ENCODE results near the gene ERAP2.
A peak's percentile ranks its signal among the peaks of the same experiment; 100 is the strongest.

Gene ERAP2

DNA sequence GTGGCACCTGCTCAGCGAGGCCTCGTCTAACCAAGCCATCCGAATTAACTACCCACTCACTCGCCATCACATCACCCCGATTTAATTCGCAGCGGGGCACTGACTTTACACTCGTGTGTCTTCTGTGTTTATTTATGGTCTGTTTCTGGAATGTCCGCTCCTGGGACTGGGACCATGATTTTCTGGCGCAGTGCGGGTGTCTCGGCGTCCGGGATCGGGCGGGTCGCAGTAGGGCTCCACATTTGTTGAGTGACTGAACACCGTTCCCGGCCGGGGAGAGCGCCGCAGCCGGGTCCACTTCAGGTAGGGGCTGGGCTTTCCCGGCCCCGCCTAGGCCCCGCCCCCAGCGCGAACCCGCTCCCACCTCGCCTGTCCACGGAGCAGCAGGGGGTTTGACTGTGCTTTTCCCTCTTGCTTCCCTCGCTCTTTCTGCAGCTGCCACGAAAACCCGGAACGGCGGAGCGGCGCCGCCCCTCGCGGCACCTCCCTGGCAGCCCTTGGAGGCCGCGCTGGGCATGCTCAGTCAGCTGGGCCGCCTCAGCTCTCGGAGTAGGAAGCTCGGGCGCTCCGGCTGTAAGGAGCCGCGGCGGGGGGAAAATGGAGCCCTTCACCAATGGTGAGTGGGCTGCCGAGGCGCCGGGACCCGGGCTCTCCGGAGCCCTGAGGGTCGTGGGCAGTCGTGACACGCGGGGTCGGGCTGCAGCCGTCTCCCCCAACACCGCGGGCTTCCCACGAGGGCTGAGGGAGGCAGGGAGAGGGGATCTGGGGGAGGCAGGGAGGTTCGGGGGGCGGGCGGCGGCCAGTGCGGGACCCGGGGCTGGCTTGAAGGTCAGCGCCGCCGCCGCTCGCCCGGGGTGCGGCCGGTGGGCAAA lies 59.5 kb downstream of the ERAP2 start, which contains the start of gene LNPEP:
TSS of gene LNPEP (plus strand) at position 522 of the 872 bp plus-strand sequence. CDS start at position 598, 76 bp downstream.
- peak; percentile 98 for DNase-seq (ENCODE audit: low read depth)
- peak within 1 kb of the TSS; percentile 82 for H3K4me3 ChIP-seq (replicated peaks; ENCODE audit: low read depth, low read length)
- TF ChIP-seq CTCF (IDR thresholded peaks at IDR 0.05; ENCODE audit: low read length, missing control alignments) = no peak

- no peak for DNase-seq (ENCODE audit: low read depth)
- no peak for TF ChIP-seq CTCF (IDR thresholded peaks at IDR 0.05; ENCODE audit: low read length, missing control alignments)
- H3K4me3 ChIP-seq (replicated peaks; ENCODE audit: low read depth, low read length) = peak overlapping the region; percentile 82
Measured at GRCh38 chr5:96936431-96937320, 60.4 kb downstream of the ERAP2 start.

DNA sequence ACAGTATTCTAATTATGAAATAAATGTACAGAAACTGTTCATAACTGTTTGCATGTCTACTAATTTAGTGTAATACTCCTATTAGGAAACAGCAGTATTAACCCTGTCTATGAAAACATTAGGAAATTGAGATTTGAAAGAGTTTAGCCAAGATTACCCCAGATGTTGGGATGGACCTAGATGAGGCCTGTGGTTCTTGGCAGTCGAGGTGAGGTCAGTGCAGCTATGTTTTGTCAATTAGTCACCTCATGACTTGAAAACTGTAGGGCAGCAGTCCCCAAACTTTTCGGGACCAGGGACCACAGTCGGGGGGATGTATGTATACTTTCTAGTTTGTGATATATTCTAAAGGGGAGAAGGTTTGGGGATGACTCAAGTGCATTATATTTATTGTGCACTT lies 64.3 kb downstream of the ERAP2 start:
- no peak for TF ChIP-seq CTCF (IDR thresholded peaks at IDR 0.05; ENCODE audit: low read length, missing control alignments)
- DNase-seq (ENCODE audit: low read depth) = no peak
- H3K4me3 ChIP-seq (replicated peaks; ENCODE audit: low read depth, low read length) = no peak overlapping the region

DNA sequence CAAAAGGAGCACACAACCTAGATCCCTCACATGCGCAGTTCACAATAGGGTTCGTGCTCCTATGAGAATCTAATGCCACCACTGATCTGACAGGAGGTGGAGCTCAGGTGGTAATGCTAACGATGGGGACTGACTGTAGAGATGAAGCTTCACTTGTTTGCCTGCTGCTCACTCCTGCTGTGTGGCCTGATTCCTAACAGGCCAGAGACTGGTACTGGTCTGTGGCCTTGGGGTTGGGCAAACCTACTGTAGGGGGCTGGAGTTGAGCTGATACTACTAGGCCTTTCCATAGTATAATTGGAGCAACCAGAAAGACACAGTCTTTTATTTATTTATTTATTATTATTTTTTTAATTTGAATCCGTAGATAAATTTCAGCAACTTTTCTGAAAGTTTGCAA lies 64.8 kb downstream of the ERAP2 start:
- no peak for DNase-seq (ENCODE audit: low read depth)
- no peak for TF ChIP-seq CTCF (IDR thresholded peaks at IDR 0.05; ENCODE audit: low read length, missing control alignments)
- H3K4me3 ChIP-seq (replicated peaks; ENCODE audit: low read depth, low read length) = no peak overlapping the region

- H3K4me3 ChIP-seq (replicated peaks; ENCODE audit: low read depth, low read length) = no peak overlapping the region
- no peak for TF ChIP-seq CTCF (IDR thresholded peaks at IDR 0.05; ENCODE audit: low read length, missing control alignments)
- no peak for DNase-seq (ENCODE audit: low read depth)
Measured at GRCh38 chr5:96942078-96942477, 65.8 kb downstream of the ERAP2 start.

- H3K4me3 ChIP-seq (replicated peaks; ENCODE audit: low read depth, low read length) = no peak overlapping the region
- no peak for TF ChIP-seq CTCF (IDR thresholded peaks at IDR 0.05; ENCODE audit: low read length, missing control alignments)
- no peak for DNase-seq (ENCODE audit: low read depth)
Measured at GRCh38 chr5:96942911-96943310, 66.6 kb downstream of the ERAP2 start.

Measured in fibroblast of pulmonary artery (primary cell).